Activated CD4-positive, alpha-beta T cell treated with anti-CD3 and anti-CD28 coated beads for 24 hours (primary cell): ENCODE results near the gene BBS9.

Source experiments
- DNase-seq, 2 donors: peaks; one replicate each; pipeline ENCODE4 v3.0.0-alpha.2; 2020; ENCODE audit warnings: low read depth in 2 of 2

Gene BBS9

GRCh38 chr7:33547880-33548279 is 418.5 kb downstream of the BBS9 start:
- no peak for DNase-seq

- DNase-seq: no peak
These were observed 421.0 kb downstream of the BBS9 start for GRCh38 chr7:33550363-33550762.

GRCh38 chr7:33550979-33551378 is 421.6 kb downstream of the BBS9 start:
- DNase-seq: no peak

GRCh38 chr7:33554046-33554445 is 424.7 kb downstream of the BBS9 start:
- DNase-seq: no peak

GRCh38 chr7:33554576-33554975 is 425.2 kb downstream of the BBS9 start:
- DNase-seq: no peak

- DNase-seq: no peak
These were observed 427.1 kb downstream of the BBS9 start for GRCh38 chr7:33556472-33556871.

GRCh38 chr7:33558549-33559323 is 429.4 kb downstream of the BBS9 start:
- DNase-seq: no peak

GRCh38 chr7:33559324-33559710 is 430.0 kb downstream of the BBS9 start:
- DNase-seq: no peak

- DNase-seq: no peak
These were observed 433.6 kb downstream of the BBS9 start for GRCh38 chr7:33562996-33563395.

GRCh38 chr7:33563651-33564050 is 434.3 kb downstream of the BBS9 start:
- DNase-seq: no peak

GRCh38 chr7:33578166-33578565 is 448.8 kb downstream of the BBS9 start:
- DNase-seq: no peak

GRCh38 chr7:33578881-33579672 is 449.7 kb downstream of the BBS9 start:
- no peak for DNase-seq

- no peak for DNase-seq
These were observed 450.3 kb downstream of the BBS9 start for GRCh38 chr7:33579673-33579960.

GRCh38 chr7:33581236-33581635 is 451.9 kb downstream of the BBS9 start:
- DNase-seq: no peak

GRCh38 chr7:33582104-33582503 is 452.7 kb downstream of the BBS9 start:
- DNase-seq: no peak

- no peak for DNase-seq
These were observed 453.2 kb downstream of the BBS9 start for GRCh38 chr7:33582533-33582932.

- DNase-seq: no peak
These were observed 460.5 kb downstream of the BBS9 start for GRCh38 chr7:33589911-33590310.

- no peak for DNase-seq
These were observed 461.6 kb downstream of the BBS9 start for GRCh38 chr7:33590916-33591315.

- no peak for DNase-seq
These were observed 462.1 kb downstream of the BBS9 start for GRCh38 chr7:33591490-33591889.

- DNase-seq: no peak
These were observed 463.4 kb downstream of the BBS9 start for GRCh38 chr7:33592718-33593117.

- DNase-seq: no peak
These were observed 464.2 kb downstream of the BBS9 start for GRCh38 chr7:33593611-33594010.

- DNase-seq: no peak
These were observed 467.3 kb downstream of the BBS9 start for GRCh38 chr7:33596686-33597085.

GRCh38 chr7:33597181-33597580 is 467.8 kb downstream of the BBS9 start:
- DNase-seq: no peak
